T47D (cell line): ENCODE measurements around the gene STAU1.
"Not testable (repeated sequence)": the region's sequence is repeated elsewhere in the genome, so short reads cannot be mapped to it uniquely, and the experiment has no call there.

Experiments
- DNase-seq, 2 experiments: peaks; one replicate each; pipeline versions ENCODE4 v3.0.0 to v3.0.0-alpha.2; 2011 to 2012; ENCODE audit warnings: low read depth in 1 of 2, low spot score in 1 of 2
- JUND ChIP-seq: IDR thresholded peaks from 2 replicates; pipeline ENCODE4 v1.6.1; 2012; ENCODE audit warnings: low read depth
- in situ Hi-C: cut with HindIII; loops from 2 replicates; pipeline ENCODE4 v1.10.0; 2016; ENCODE audit warnings: low sequenced_read_pairs, low pct_unique_long_range_greater_than_20kb

STAU1 gene

DNA sequence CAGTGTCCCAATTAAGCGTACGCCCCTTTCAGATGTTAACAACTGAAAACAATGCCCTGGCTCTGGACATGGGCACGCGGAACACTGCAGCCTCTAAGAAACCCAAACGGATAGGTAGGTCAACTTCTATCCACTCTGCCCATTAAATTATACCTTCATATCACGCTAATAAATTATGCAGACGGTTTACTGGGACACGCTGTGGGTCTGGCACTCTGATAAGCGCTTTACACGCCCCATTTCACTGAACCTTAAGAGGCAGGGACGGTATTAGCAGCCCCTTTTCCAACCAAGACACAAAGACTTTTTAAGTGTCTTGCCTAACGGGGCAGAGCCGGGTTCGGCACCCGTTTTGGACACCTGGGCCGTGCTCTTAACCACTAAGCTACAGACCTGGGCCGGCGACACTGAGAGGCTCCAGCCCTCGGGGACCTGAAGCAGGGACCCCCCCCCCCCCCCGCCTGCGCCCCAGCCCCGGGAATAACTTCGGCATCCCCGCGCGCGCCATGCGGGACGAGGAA is 744 bp downstream of the STAU1 start:
- in situ Hi-C loops, result no loop called here
- TF ChIP-seq JUND, result no peak
- peak in 1 of 2 experiments; percentile 26 for DNase-seq

DNA sequence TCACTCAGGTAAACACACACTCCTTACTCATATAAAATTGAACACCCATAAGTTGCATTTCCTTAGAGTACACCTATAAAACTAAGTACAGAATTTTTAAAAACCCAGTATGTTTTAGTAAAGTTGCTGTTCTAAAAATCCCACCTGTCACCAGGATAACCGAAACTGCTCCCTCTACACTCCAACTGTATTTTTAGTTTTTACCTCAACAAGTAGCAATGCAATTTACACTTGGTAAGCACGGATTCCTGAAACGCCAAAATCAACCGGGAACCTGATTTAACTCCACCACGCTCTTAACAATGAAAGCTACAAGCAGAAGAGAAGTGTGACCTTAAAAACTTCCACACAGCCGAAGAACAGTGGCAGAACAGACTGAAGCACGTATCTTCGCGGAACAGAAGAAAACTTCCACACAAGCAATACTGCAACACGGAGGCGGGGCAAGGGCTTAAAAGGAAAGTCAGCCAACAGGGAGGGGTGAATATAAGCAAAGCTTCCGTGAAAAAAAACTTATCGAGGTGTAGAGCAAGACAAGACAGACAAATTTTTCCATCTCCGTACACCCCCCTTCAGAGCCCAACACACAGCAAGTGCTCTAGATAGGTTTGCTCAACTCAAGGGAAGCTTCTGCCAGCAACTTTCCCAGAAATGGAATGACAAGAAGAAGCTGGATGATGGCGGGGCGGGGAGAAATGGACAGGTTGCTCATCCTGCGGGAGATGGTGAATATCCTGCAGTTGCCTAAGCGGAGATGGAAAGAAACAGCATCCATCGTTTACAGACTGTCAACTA is 1.4 kb downstream of the STAU1 start:
- no peak for TF ChIP-seq JUND
- peak; percentile 67 to 70 for DNase-seq
- in situ Hi-C loops, result no loop called here

- in situ Hi-C loops, result no loop called here
- DNase-seq, result no peak
- TF ChIP-seq JUND, result no peak
Measured at GRCh38 chr20:49185071-49185761, 2.9 kb downstream of the STAU1 start.

DNA sequence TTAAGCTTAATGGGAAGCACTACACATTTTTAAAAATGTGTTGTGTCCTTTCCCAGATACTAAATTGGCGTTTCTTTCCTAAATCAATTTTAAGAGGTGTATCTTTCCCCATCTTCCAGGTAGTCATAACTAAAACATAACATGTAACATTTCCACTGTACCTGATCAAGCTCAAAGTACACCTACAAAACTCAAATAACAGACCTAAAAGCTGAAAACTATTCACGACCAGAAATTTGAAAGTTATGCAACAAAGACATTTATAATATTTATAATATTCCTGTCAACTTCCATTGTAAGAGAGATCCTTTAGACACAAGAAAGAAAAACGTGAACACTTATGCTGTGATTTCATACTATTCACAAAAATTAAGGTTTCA is 3.5 kb downstream of the STAU1 start:
- no peak for TF ChIP-seq JUND
- DNase-seq, result no peak
- in situ Hi-C loops, result no loop called here

- DNase-seq, in situ Hi-C loops: not testable (repeated sequence)
Measured at GRCh38 chr20:49184084-49184501, 4.0 kb downstream of the STAU1 start.

DNA sequence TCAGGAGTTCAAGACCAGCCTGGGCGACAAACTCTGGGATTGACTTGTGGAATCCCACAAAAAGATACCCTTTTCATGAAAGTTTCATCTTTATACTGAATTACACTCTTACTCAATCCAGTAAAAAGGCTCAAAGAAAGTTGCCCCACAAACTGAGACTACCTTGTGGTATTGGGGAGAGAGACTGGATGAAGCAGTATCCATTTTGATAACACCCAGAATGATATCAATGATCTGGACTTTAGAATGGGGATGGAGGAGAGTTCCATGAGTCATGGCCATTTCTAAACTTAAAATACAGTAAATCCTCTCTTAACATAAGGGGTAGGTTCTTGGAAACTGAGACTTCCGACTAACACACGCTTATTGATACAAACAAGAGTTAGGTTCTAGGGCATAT is 4.7 kb downstream of the STAU1 start:
- TF ChIP-seq JUND, result no peak
- DNase-seq, result no peak
- in situ Hi-C loops, result no loop called here

DNA sequence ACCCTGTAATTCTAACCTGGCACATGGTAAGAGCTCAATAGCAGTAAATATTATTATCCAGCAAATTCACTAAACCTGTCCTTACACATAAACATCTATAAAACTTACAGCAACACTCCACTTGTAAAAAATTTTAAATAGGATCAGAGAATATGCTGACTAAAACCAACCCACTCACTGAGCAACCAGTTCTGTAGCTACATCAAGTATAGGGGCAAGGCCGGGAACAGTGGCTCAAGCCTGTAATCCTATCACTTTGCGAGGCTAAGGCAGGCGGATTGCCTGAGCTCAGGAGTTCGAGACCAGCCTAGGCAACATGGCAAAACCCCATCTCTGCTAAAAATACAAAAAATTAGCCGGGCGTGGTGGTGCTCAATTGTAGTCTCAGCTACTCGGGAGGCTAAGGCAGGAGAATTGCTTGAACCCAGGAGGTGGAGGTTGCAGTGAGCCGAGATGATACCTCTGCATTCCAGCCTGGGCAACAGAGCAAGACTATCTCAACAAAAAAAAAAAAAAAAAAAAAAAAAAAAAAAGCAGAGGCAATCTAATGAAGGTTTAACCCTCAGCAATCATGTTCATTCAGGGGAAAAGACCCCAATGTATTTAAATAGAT is 6.8 kb downstream of the STAU1 start:
- in situ Hi-C loops, result no loop called here
- no peak for DNase-seq
- no peak for TF ChIP-seq JUND

DNA sequence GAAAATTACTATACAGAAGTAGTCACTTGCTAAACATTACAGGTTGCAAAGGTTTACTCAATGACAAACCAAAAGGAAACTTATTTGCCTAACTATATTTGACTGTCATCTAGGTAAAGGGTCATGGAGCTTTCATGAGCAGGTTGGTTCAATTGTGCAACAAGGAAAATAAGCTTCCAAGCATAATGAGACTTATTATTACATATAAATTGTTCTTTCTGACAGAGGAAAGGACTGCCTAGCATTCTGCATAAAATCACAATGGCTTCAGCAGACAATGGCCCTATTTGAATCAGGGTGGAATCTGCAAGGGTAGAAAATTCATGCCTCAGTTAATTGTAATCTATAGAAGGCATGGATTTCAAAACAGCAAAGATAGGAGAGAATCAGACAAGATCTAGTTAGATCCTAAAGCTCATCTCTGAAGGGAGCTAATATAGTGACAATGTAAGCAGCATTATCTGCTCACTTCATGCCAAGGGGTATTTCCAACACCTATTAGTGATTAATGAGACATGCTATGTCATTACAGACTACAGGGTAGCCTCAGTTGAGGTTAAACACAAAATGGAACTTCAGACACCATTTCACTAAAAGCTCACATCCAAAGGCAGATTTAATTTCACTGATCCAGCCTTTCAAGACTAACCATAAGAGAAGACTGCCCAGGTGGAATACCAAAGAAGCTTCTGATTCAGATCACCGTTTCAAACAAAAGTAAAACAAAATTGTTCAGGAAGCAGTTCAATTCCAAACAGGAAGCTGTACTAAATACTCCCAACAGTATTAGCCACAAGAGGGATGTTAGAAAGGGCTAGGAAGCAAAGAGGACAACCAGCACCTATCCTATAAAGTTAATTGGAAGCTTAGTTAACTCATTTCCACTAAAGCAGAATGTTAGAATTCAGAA is 8.5 kb downstream of the STAU1 start:
- in situ Hi-C loops, result no loop called here
- TF ChIP-seq JUND, result no peak
- DNase-seq, result peak in 1 of 2 experiments; percentile 33

GRCh38 chr20:49174183-49174582 is 14.0 kb downstream of the STAU1 start:
- TF ChIP-seq JUND, result no peak
- in situ Hi-C loops, result no loop called here
- no peak for DNase-seq

GRCh38 chr20:49172413-49172812 is 15.7 kb downstream of the STAU1 start:
- no peak for DNase-seq
- in situ Hi-C loops, result no loop called here
- TF ChIP-seq JUND, result no peak

GRCh38 chr20:49171909-49172308 is 16.2 kb downstream of the STAU1 start:
- in situ Hi-C loops, result no loop called here
- no peak for TF ChIP-seq JUND
- no peak for DNase-seq

DNA sequence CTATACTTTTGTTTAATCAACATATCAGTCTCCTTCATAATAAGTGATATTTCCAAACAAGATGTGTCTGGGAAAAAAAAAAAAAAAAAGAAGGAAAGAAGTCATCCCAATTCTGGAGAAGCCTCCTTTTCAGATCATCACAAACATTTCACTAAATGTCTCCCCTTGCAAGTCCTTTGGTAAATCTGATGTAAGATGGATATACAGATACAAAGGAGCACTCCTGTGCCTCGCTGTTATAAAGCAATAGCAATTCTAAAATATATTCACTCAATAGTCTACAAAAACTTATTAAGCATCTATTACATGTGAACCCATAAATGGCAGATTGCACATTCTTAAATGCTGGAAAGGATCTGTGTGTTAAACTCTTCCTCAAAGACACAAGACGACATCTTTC is 17.4 kb downstream of the STAU1 start:
- in situ Hi-C loops, result no loop called here
- no peak for DNase-seq
- no peak for TF ChIP-seq JUND
